Stimulated activated naive CD4-positive, alpha-beta T cell treated with Interleukin-2 at 50 U/mL for 16 hours (primary cell): ENCODE data around the gene CCNJL.

Experiments
- DNase-seq: peaks from one replicate; lab custom pipeline; 2025; lab: John Stamatoyannopoulos, UW

CCNJL gene

GRCh38 chr5:160290751-160291150 lies 21.6 kb downstream of the CCNJL start:
- DNase-seq, result no peak

GRCh38 chr5:160289721-160290120 lies 22.6 kb downstream of the CCNJL start:
- no peak for DNase-seq

GRCh38 chr5:160289356-160289651 lies 23.1 kb downstream of the CCNJL start:
- DNase-seq, result no peak

- DNase-seq, result no peak
Observed at GRCh38 chr5:160287378-160288051, 24.8 kb downstream of the CCNJL start.

GRCh38 chr5:160286947-160287346 lies 25.4 kb downstream of the CCNJL start:
- DNase-seq, result no peak

- DNase-seq, result no peak
Observed at GRCh38 chr5:160285316-160285715, 27.0 kb downstream of the CCNJL start.

- DNase-seq, result no peak
Observed at GRCh38 chr5:160284291-160284873, 28.0 kb downstream of the CCNJL start.

GRCh38 chr5:160281275-160281674 lies 31.1 kb downstream of the CCNJL start:
- no peak for DNase-seq

GRCh38 chr5:160280384-160281095 lies 31.8 kb downstream of the CCNJL start:
- DNase-seq, result no peak

- DNase-seq, result no peak
Observed at GRCh38 chr5:160278343-160278742, 34.0 kb downstream of the CCNJL start.

GRCh38 chr5:160274483-160274931 lies 37.9 kb downstream of the CCNJL start:
- no peak for DNase-seq

GRCh38 chr5:160272889-160273288 lies 39.5 kb downstream of the CCNJL start:
- no peak for DNase-seq

- no peak for DNase-seq
Observed at GRCh38 chr5:160272264-160272663, 40.1 kb downstream of the CCNJL start.

GRCh38 chr5:160271836-160272235 lies 40.5 kb downstream of the CCNJL start:
- no peak for DNase-seq

GRCh38 chr5:160271396-160271795 lies 41.0 kb downstream of the CCNJL start:
- DNase-seq, result no peak

GRCh38 chr5:160270704-160271103 lies 41.7 kb downstream of the CCNJL start:
- no peak for DNase-seq

GRCh38 chr5:160269017-160269416 lies 43.3 kb downstream of the CCNJL start:
- no peak for DNase-seq

- DNase-seq, result no peak
Observed at GRCh38 chr5:160268121-160268520, 44.2 kb downstream of the CCNJL start.

GRCh38 chr5:160266752-160267345 lies 45.5 kb downstream of the CCNJL start:
- no peak for DNase-seq

GRCh38 chr5:160266044-160266443 lies 46.3 kb downstream of the CCNJL start:
- DNase-seq, result no peak

GRCh38 chr5:160263326-160263855 lies 49.0 kb downstream of the CCNJL start:
- no peak for DNase-seq

GRCh38 chr5:160262151-160263074 lies 50.0 kb downstream of the CCNJL start:
- no peak for DNase-seq
